ENCODE data around the gene LAMTOR4. TPM values are rescaled to one million over a fixed set of nuclear protein-coding genes. Genes with fewer than 3 reads are reported as not detected.

Gene LAMTOR4
- total RNA-seq = 214 TPM in 2 replicates
- 126 TPM for total RNA-seq (2013)
- polyA plus RNA-seq = 393 and 448 TPM in 2 replicates
- polyA minus RNA-seq = 106 and 117 TPM in 2 replicates

GRCh38 chr7:100148559-100149328 lies at the start of gene LAMTOR4:
TSS of gene LAMTOR4 (plus strand) at chr7:100148918. CDS start at chr7:100148973, 55 bp downstream.
- Histone ChIP-seq H3K4me3 (ENCODE audit: control extremely low read depth in 1 of 5, extremely low read depth in 1 of 5, insufficient read depth in 1 of 5, low read depth in 2 of 5, low read length in 4 of 5) (peak within 1 kb of the TSS; percentile 65 to 98 (median 75)), H3K27ac (ENCODE audit: low read length in 2 of 2) (peak within 1 kb of the TSS; percentile 82 to 97), H3K79me2 (ENCODE audit: control insufficient read depth, insufficient read depth, low read length) (peaks cover 47% of the 10 kb centered on the region), H3K4me1 (ENCODE audit: control insufficient read depth in 2 of 2, insufficient read depth in 2 of 2, low read length in 2 of 2) (peaks cover 31 to 43% of the 10 kb centered on the region in 2 donors), H3K27me3 (replicated peaks in 1 of 4; ENCODE audit: control extremely low read depth in 1 of 4, control insufficient read depth in 3 of 4, insufficient read depth in 4 of 4, low read length in 3 of 4) (no peaks in the 10 kb centered on the region), H4K20me1 (ENCODE audit: control insufficient read depth, insufficient read depth, low read length, poor library complexity, severe bottlenecking) (no peaks in the 10 kb centered on the region), H3K4me2 (replicated peaks; ENCODE audit: low read depth, low read length, poor library complexity, severe bottlenecking) (peak within 1 kb of the TSS; percentile 97), H3K9me3 (ENCODE audit: control extremely low read depth in 1 of 3, control insufficient read depth in 2 of 3, insufficient read depth in 1 of 3, low read length in 2 of 3) (no peaks in the 10 kb centered on the region), H2AFZ (ENCODE audit: insufficient read depth, low read depth, low read length, poor library complexity, severe bottlenecking) (peak within 1 kb of the TSS; percentile 98), H3K9ac (ENCODE audit: low read length) (peak within 1 kb of the TSS; percentile 99), H3K36me3 (replicated peaks in 1 of 2; ENCODE audit: control extremely low read depth in 1 of 2, control insufficient read depth in 1 of 2, extremely low read depth in 1 of 2, insufficient read depth in 2 of 2, low read length in 1 of 2) (peaks cover 0 to 16% of the 10 kb centered on the region in 2 experiments)
- Mint-ChIP-seq H3K27me3 (no peaks in the 10 kb centered on the region), H3K4me3 (peak within 1 kb of the TSS; percentile 88), H3K4me1 (peaks cover 34% of the 10 kb centered on the region), H3K9me3 (ENCODE audit: insufficient read depth) (no peaks in the 10 kb centered on the region), H3K27ac (peak within 1 kb of the TSS; percentile 95)
- peak; percentile 97 for ATAC-seq (ENCODE audit: low read depth)
- CTCF ChIA-PET = interaction anchor here (1.0 to 3.5 kb wide), 7 partner anchors 9 to 259 kb away, joined by 3 to 27 read pairs (median 4); partner anchors contain the start of genes GPC2, MCM7, STAG3 and TRAPPC14
- DNase-seq = peak; percentile 99
- intact Hi-C loops (cut with micrococcal nuclease) = loop anchor here (1.0 to 5.0 kb wide), 8 partner anchors 10 to 280 kb away; partner anchors contain the start of genes AP4M1, GPC2, MCM7 and STAG3
- POLR2A ChIA-PET = interaction anchor here (0.6 to 2.5 kb wide), 17 partner anchors 9 to 436 kb away, joined by 3 to 16 read pairs (median 5); partner anchors contain the start of genes AP4M1, GAL3ST4, GPC2 and MEPCE
- under 1% methylated on average over 31 of the region's 46 CpGs for WGBS (ENCODE audit: insufficient coverage)
- no peak for TF ChIP-seq EZH2 (IDR thresholded peaks at IDR 0.05; ENCODE audit: borderline replicate concordance, insufficient read depth, low read depth, low read length, poor library complexity, severe bottlenecking)
- no peak for TF ChIP-seq CTCF (IDR thresholded peaks at IDR 0.05)
